GM12873 (cell line): ENCODE results near the gene IKZF5.

Experiments used
- CTCF ChIP-seq: IDR thresholded peaks from 2 replicates; pipeline ENCODE4 v1.5.1; 2012; ENCODE audit warnings: low read depth, mild to moderate bottlenecking, moderate library complexity, low read length, control low read depth; ENCODE audit not compliant: insufficient read depth; ENCODE audit errors: missing control alignments

Gene IKZF5

DNA sequence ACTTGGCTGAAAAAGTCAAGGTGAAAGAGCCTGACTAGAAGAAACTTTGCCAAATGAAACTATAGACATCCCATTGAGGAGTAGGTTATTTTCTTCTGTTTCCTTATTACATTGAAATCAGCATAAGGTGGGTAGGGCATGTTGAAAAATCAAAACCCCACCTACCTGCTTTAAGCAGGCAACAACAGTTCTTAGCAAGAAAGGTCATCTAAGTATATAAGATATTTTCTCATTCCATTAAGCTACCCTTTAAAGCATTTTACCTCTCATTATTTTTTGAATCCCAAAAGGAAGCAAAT is 31.0 kb upstream of the IKZF5 start:
- no peak for TF ChIP-seq CTCF

GRCh38 chr10:123038782-123039631 is 30.4 kb upstream of the IKZF5 start:
- no peak for TF ChIP-seq CTCF

DNA sequence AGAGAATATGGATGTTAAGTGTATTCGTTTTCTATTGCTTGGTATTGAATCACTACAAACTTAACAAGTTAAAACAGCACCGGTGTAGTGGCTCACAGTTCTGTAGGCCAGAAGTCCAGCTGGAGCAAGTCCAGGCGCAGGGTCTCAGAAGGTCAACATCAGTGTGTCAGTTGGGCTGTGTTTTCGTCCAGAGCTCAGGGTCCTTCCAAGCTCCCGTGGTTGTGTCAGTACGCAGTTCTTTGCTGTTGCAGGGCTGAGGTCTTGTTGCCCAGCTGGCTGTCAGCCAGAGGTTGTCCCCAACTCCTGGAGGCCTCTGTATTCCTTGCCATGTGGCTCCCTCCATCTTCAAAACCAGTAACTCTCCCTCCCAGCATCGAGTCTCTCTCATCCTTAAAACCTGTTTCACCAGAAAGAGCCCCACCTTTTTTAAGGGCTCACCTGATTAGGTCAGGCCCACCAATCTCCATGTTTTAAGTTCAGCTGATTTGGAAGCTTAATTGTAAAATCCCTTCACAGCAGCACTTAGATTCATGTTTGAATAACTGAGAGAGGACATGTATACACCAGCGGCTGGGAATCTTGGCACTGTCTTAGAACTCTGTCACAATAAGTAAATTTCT is 27.0 kb upstream of the IKZF5 start:
- TF ChIP-seq CTCF = no peak

- no peak for TF ChIP-seq CTCF
Observed at GRCh38 chr10:123034332-123034731, 25.7 kb upstream of the IKZF5 start.

DNA sequence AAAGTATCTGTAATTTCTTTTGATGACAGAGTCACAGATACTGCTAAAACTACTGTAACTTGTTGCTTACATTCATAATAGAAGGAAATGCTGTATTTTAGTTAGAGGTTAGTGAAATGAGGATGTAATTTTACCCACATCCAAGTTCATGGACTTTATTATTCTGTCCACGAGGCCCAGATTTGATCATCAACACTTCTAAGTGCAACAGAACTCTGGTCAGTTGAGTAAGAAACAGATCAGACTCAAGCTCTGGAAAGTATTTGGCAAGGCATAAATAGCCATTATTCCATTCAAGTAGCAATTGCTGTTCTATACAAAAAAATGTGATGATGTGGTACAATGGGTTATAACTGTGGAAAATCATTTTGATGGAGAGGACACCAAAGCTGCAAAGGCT is 22.5 kb upstream of the IKZF5 start:
- TF ChIP-seq CTCF = no peak

- TF ChIP-seq CTCF = no peak
Observed at GRCh38 chr10:123027861-123028260, 19.3 kb upstream of the IKZF5 start.

DNA sequence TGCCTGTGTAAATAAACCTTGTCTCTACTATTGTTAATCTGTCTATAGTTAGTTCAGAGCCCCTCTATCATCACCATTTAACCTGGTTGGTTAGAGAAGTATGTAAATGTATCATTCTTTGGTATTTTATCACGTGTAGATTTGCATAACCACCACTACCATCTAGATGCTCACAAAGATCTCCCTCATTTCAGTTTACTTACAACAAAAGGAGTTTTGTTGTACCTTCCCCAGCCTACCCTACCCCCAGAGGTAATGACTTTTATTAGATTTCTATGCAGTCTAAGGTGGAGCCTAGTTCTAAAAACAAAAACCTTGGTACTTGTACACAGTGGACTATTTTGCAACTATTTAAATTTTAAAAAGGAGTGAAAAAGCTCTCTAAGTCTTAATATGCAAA is 17.7 kb upstream of the IKZF5 start:
- TF ChIP-seq CTCF = no peak
